A549 (cell line): ENCODE results near the gene FIBCD1. TPM values are rescaled to one million over a fixed set of nuclear protein-coding genes. Genes with fewer than 3 reads are reported as not detected.

ENCODE experiments used
- ATAC-seq, 2 experiments: fragments of 200-7000 bp in 1 of 2; fragments of >200 bp in 1 of 2; cut with Nextera tagmentation in 1 of 2; cut with Tn5 transposase in 1 of 2; 3 replicates each; pipeline versions ENCODE4 v1.8.0 to v1.9.1; 2018 to 2020; ENCODE audit warnings: mild to moderate bottlenecking in 1 of 2, moderate library complexity in 1 of 2
- CTCF ChIA-PET: fragments of 300-600 bp; sonication (Branson Sonifier 250); formaldehyde crosslinking; extraction: SDS; loops from one replicate; lab custom pipeline; 2021; ENCODE audit warnings: antibody characterized with exemption, inconsistent platforms; lab: Yijun Ruan, JAX
- POLR2A ChIA-PET: fragments of 350-600 bp; formaldehyde crosslinking; extraction: SDS; loops from one replicate; lab custom pipeline; 2021; ENCODE audit warnings: antibody characterized with exemption, inconsistent platforms; lab: Yijun Ruan, JAX
- DNase-seq, 2 experiments: peaks; one replicate each; pipeline versions ENCODE4 v3.0.0 to v3.0.0-alpha.2; 2011 to 2016; ENCODE audit warnings: low read depth in 1 of 2, low spot score in 1 of 2
- FAIRE-seq: peaks from 2 replicates; lab custom pipeline; 2011; peaks lifted over from hg19 to GRCh38; lab: Jason Lieb, UNC
- H3K27ac ChIP-seq, 2 experiments: fragments of >200 bp; sonication (Bioruptor Twin); formaldehyde crosslinking; 3 replicates each; pipeline ENCODE4 v1.5.1; 2016 to 2017
- H3K4me1 ChIP-seq: fragments of >200 bp; sonication (Bioruptor Twin); formaldehyde crosslinking; 3 replicates; pipeline ENCODE4 v1.6.1; 2016
- H3K4me2 ChIP-seq: fragments of >200 bp; sonication (Bioruptor Twin); formaldehyde crosslinking; 3 replicates; pipeline ENCODE4 v1.6.1; 2016
- H3K4me3 ChIP-seq: fragments of >200 bp; sonication (Bioruptor Twin); formaldehyde crosslinking; 3 replicates; pipeline ENCODE4 v1.5.1; 2016
- H3K9me3 ChIP-seq: fragments of >200 bp; sonication (Bioruptor Twin); formaldehyde crosslinking; 3 replicates; pipeline ENCODE4 v1.6.1; 2016
- CHD2 ChIP-seq: fragments of 150-350 bp; IDR thresholded peaks from 2 replicates; pipeline ENCODE4 v1.6.1; 2014; ENCODE audit warnings: low read length; ENCODE audit not compliant: partially characterized antibody
- CTCF ChIP-seq: fragments of >200 bp; sonication (Bioruptor Twin); formaldehyde crosslinking; IDR thresholded peaks from 3 replicates; pipeline ENCODE4 v1.5.1; 2016
- FOSL2 ChIP-seq, 2 experiments: fragments of 450-650 bp in 1 of 2; fragments of >200 bp in 1 of 2; sonication (Bioruptor Twin) in 1 of 2; formaldehyde crosslinking; IDR thresholded peaks; 2 replicates each; pipeline versions ENCODE4 v1.5.0 to v1.6.1; 2016 to 2020; ENCODE audit warnings: mild to moderate bottlenecking in 1 of 2, moderate library complexity in 1 of 2
- GATA3 ChIP-seq: IDR thresholded peaks from 2 replicates; pipeline ENCODE4 v1.6.1; 2012; ENCODE audit warnings: borderline replicate concordance
- HEYL ChIP-seq: fragments of 250-450 bp; sonication (Bioruptor Pico); IDR thresholded peaks from 2 replicates; pipeline ENCODE4 v1.8.0; 2021; ENCODE audit warnings: mild to moderate bottlenecking, moderate library complexity
- HOXA7 ChIP-seq: fragments of 250-450 bp; sonication (Bioruptor Pico); IDR thresholded peaks from 2 replicates; pipeline ENCODE4 v1.5.0; 2020; ENCODE audit warnings: mild to moderate bottlenecking, moderate library complexity
- MAFK ChIP-seq: fragments of 450-650 bp; IDR thresholded peaks from 2 replicates; pipeline ENCODE4 v1.6.1; 2014; ENCODE audit not compliant: partially characterized antibody
- MAZ ChIP-seq: fragments of 150-350 bp; IDR thresholded peaks from 2 replicates; pipeline ENCODE4 v1.6.1; 2014; ENCODE audit warnings: antibody characterized with exemption, low read depth, low read length, borderline replicate concordance
- NFE2L2 ChIP-seq: fragments of 150-350 bp; conservative IDR thresholded peaks from 2 replicates; pipeline ENCODE4 v1.6.1; 2014; ENCODE audit warnings: low read length
- POLR2AphosphoS2 ChIP-seq: conservative IDR thresholded peaks from 2 replicates; pipeline ENCODE4 v1.6.1; 2012; ENCODE audit warnings: low read length, improper control_type of control experiment, inconsistent platforms
- RFX5 ChIP-seq: fragments of 450-650 bp; IDR thresholded peaks from 2 replicates; pipeline ENCODE4 v1.7.1; 2014; ENCODE audit warnings: antibody characterized with exemption, mild to moderate bottlenecking, moderate library complexity
- ZC3H11A ChIP-seq: fragments of 450-650 bp; IDR thresholded peaks from 2 replicates; pipeline ENCODE4 v1.6.1; 2014; ENCODE audit warnings: antibody characterized with exemption, mild to moderate bottlenecking
- ZFP36 ChIP-seq: fragments of 450-650 bp; IDR thresholded peaks from 2 replicates; pipeline ENCODE4 v1.6.1; 2014; ENCODE audit warnings: borderline replicate concordance; ENCODE audit not compliant: partially characterized antibody
- ZNF302 ChIP-seq: fragments of 250-450 bp; sonication (Bioruptor Pico); IDR thresholded peaks from 2 replicates; pipeline ENCODE4 v1.9.0; 2021; ENCODE audit warnings: inconsistent platforms, mild to moderate bottlenecking, moderate library complexity
- ZSCAN20 ChIP-seq: fragments of 250-450 bp; sonication (Bioruptor Pico); IDR thresholded peaks from 2 replicates; pipeline ENCODE4 v1.8.0; 2022; ENCODE audit warnings: mild to moderate bottlenecking, moderate library complexity
- WGBS: methylation state at CpG from one replicate; pipeline ENCODE4 v1.1.6; 2017; ENCODE audit errors: missing lambda C conversion rate; 5-methylcytosine and 5-hydroxymethylcytosine counted together
- polyA plus RNA-seq, 4 experiments: library from polyadenylated mRNA; depleted of rRNA in 3 of 4; stranded (reverse); fragments of >200 nt; fragmentation: RNase III in 1 of 4; extraction: RNeasy Plus Mini Kit Qiagen cat#74134 plus additional on column Dnase treatment in 1 of 4; gene quantifications; 2 replicates in 3 of 4; 3 replicates in 1 of 4; pipeline ENCODE4 v1.2.3, GENCODE V29; 2011 to 2017
- TF ChIP-seq, protein P1 (sequence below): fragments of >200 bp; sonication (Bioruptor Twin); formaldehyde crosslinking; IDR thresholded peaks from 2 replicates; pipeline ENCODE4 v1.6.1; 2016
- TF ChIP-seq, protein P2 (sequence below): IDR thresholded peaks from 2 replicates; pipeline ENCODE4 v1.6.1; 2012

FIBCD1 gene
- polyA plus RNA-seq, 2 of the 4 experiments (the other 2 are of a cell fraction), result 4.8 to 4.9 TPM

- Histone ChIP-seq H3K4me1 (no peaks in the 10 kb centered on the region), H3K4me3 (no peak overlapping the region), H3K27ac (no peak overlapping the region), H3K9me3 (no peaks in the 10 kb centered on the region), H3K4me2 (no peak overlapping the region)
- no peak for FAIRE-seq
- no peak for DNase-seq
- CTCF ChIA-PET, result interaction anchor here (0.8 kb wide), 2 partner anchors 20 to 25 kb away, joined by 3 to 4 read pairs; no protein-coding TSS in a partner anchor
- ATAC-seq, result no peak
- TF ChIP-seq POLR2AphosphoS2 (no peak), CHD2 (no peak), HEYL (no peak), RFX5 (no peak), ZNF302 (CRISPR knock-in tag) (no peak), ZFP36 (no peak), NFE2L2 (no peak)
- TF ChIP-seq, protein P1, sequence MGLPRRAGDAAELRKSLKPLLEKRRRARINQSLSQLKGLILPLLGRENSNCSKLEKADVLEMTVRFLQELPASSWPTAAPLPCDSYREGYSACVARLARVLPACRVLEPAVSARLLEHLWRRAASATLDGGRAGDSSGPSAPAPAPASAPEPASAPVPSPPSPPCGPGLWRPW, result no peak
- TF ChIP-seq, all 56 proteins: peak for 0
- 79% methylated on average over 16 of the region's 16 CpGs for WGBS
- POLR2A ChIA-PET, result no interaction called here
Observed at GRCh38 chr9:130977811-130978221, 38.8 kb upstream of the FIBCD1 start.

DNA sequence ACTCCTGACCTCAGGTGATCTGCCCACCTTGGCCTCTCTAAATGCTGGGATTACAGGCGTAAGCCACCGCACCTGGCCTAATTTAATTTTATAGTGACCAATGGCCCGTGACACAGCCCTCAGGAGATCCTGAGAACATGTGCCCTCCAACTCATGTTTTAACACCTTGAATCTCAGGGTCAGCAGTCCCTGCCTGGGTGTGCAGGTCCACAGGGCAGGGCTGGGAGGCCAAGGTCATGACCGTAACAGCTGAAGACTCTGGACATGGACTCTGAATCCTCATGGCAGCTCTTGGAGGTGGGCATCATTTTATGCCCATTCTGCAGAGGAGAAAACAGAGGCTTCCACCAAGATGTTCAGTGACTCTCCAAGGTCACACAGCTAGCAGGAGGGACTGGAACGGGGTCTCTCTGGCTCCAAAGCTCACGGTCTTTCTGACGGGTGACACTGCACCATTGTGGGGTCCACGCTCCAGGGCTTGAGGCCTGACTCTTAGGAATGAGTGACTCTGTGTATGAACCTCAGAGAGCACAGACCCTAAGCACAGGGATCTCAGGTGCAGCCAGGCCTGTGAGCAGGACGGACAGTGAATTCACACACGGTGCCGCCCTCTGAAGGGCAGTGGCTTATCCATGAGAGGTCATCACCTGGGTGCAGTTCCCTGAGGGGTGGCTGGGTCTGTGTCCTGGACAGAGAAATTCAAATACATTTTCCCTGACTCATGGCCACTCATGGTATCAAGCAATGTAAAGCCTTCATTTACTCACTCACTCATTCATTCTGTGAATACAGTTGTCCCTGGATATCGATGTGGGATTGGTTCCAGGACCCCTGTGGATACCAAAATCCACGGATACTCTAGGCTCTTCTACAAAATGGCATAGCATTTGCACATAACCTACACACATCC lies 37.1 kb upstream of the FIBCD1 start:
- ChIA-PET CTCF (interaction anchor here (1.1 to 3.1 kb wide), 6 partner anchors 14 to 110 kb away, joined by 3 to 14 read pairs (median 6); no protein-coding TSS in a partner anchor), POLR2A (no interaction called here)
- no peak overlapping the region for H3K27ac ChIP-seq
- WGBS, result 71% methylated on average over 12 of the region's 13 CpGs
- H3K4me3 ChIP-seq, result no peak overlapping the region
- DNase-seq (no peak), FAIRE-seq (no peak)
- no peaks in the 10 kb centered on the region for H3K4me1 ChIP-seq
- TF ChIP-seq ZSCAN20 (CRISPR knock-in tag) (no peak), ZC3H11A (no peak), GATA3 (no peak), HOXA7 (no peak), ZFP36 (no peak), CHD2 (no peak), ZNF302 (CRISPR knock-in tag) (no peak), FOSL2 (IDR thresholded peaks at IDR 0.05) (no peak), FOSL2 (CRISPR knock-in tag; IDR thresholded peaks at IDR 0.05) (no peak), CTCF (no peak), MAFK (no peak)
- TF ChIP-seq, protein P2, sequence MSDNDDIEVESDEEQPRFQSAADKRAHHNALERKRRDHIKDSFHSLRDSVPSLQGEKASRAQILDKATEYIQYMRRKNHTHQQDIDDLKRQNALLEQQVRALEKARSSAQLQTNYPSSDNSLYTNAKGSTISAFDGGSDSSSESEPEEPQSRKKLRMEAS, result no peak
- TF ChIP-seq, all 56 proteins: peak for 0
- H3K4me2 ChIP-seq, result no peak overlapping the region
- no peaks in the 10 kb centered on the region for H3K9me3 ChIP-seq
- no peak for ATAC-seq

GRCh38 chr9:130975156-130975555 lies 36.1 kb upstream of the FIBCD1 start:
- CTCF ChIA-PET, result interaction anchor here (1.0 to 3.1 kb wide), 9 partner anchors 13 to 274 kb away, joined by 3 to 14 read pairs (median 6); no protein-coding TSS in a partner anchor
- no peaks in the 10 kb centered on the region for H3K9me3 ChIP-seq
- TF ChIP-seq MAZ, result no peak
- H3K4me1 ChIP-seq, result no peaks in the 10 kb centered on the region
- H3K4me2 ChIP-seq, result no peak overlapping the region
- no peak for DNase-seq
- ATAC-seq, result no peak
- FAIRE-seq, result no peak
- H3K4me3 ChIP-seq, result no peak overlapping the region
- no peak overlapping the region for H3K27ac ChIP-seq
- POLR2A ChIA-PET, result no interaction called here
- 62% methylated on average over 5 of the region's 5 CpGs for WGBS
